GM04503 (cell line): ENCODE measurements around the gene MLXIPL.
"Not testable (repeated sequence)": the region's sequence is repeated elsewhere in the genome, so short reads cannot be mapped to it uniquely, and the experiment has no call there.

ENCODE experiments used
- DNase-seq: peaks from one replicate; pipeline ENCODE4 v3.0.0-alpha.2; 2012; ENCODE audit warnings: low read depth

The MLXIPL gene

DNA sequence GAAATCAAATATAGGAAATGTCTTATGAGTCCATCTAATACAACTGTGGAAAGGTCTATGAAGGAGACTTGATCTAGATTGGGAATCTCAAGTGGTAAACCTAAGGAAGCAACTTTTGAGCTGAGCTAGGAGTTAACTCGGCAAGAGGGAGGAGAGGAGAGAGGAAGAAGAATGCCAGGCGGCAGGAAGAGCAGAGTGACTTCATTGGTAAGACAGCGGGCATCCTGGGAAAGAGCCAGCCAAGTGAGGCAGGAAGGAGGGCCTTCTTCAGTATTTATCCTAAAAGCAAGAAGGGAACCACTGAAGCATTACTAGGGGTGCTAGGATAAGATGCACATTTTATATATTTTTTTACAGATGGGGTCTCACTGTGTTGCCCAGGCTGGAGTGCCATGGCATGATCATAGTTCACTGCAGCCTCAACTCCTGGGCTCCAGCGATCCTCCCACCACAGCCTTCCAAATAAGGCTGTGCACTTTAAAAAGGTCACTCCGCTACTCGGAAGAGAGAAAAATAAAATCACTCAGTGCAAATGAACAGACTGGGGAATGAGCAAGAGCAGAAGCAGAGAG, 68.8 kb downstream of the MLXIPL start:
- no peak for DNase-seq

DNA sequence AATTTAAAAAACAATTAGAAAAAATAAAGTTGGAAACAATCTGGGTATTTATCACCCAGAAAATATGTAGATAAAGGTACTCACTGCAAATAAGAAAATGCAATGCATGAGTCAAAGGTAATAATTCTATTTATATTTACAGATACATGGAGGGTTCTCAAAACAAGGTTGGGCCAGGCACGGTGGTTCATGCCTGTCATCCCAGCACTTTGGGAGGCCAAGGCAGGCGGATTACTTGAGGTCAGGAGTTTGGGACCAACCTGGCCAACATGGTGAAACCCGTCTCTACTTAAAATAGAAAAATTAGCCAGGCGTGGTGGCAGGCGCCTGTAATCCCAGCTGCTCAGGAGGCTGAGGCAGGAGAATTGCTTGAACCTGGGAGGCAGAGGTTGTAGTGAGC, 74.2 kb downstream of the MLXIPL start:
- DNase-seq = not testable (repeated sequence)

DNA sequence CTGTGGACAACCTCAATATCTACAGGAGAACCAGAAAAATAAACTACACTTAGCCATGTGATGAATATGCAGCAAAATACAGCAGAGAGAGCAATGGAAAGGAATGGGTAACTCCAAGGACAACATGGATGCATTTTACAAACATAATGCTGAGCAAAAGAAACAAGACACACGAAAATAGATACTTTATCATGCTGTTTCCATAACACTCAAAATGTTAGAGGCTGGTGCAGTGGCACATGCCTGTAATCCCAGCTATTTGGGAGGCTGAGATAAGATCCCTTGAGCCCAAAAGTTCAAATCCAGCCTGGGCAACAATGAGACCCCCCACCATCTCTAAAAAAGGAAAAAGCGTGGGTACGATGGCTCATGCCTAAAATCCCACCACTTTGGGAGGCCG, 75.1 kb downstream of the MLXIPL start:
- DNase-seq = no peak

DNA sequence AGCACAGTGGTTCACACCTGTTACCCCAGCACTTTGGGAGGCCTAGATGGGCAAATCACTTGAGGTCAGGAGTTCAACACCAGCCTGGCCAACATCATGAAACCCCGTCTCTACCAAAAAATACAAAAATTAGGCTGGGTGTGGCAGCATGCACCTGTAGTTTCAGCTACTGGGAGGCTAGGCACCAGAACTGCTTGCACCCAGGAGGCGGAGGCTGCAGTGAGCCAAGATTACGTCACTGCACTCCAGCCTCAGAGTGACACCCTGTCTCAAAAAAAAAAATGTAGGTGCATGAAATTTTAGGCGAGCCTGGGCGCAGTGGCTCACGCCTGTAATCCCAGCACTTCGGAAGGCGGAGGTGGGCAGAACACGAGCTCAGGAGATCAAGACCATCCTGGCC, 76.5 kb downstream of the MLXIPL start:
- no peak for DNase-seq

DNA sequence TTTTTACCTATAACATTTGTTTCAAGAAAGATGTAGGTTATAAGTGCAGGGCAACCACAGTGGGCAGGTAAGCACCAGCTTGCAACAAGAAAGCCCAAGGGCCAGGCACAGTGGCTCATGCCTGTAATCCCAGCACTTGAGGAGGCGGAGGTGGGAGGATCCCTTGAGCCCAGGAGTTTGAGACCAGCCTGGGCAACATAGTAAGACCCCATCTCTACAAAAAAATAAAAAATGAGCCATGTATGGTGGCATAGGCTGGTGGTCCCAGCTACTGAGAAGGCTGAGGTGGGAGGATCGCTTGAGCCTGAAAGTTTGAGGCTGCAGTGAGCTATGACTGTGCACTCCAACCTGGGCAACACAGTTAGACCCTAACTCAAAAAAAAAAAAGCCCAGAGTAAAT, 79.6 kb downstream of the MLXIPL start:
- no peak for DNase-seq
